Ovary (tissue), 9 donors: ENCODE data around the gene MAP3K2. TPM values are rescaled to one million over a fixed set of nuclear protein-coding genes. Genes with fewer than 3 reads are reported as not detected.

ENCODE experiments used
- DNase-seq, 5 donors: peaks; one replicate each; pipeline ENCODE4 v3.0.0-alpha.2; 2019 to 2020
- H3K27ac ChIP-seq, 2 donors: fragments of 200-600 bp; one replicate each; pipeline versions ENCODE4 v1.5.1 to v1.8.0; 2019 to 2022
- H3K27me3 ChIP-seq: fragments of 200-600 bp; one replicate; pipeline ENCODE4 v1.8.0; 2022
- H3K36me3 ChIP-seq: fragments of 200-600 bp; sonication (generic); one replicate; pipeline ENCODE4 v1.5.1; 2019
- H3K4me1 ChIP-seq: one replicate; pipeline ENCODE4 v1.8.1; 2013; ENCODE audit warnings: mild to moderate bottlenecking, moderate library complexity; ENCODE audit not compliant: insufficient read depth
- H3K4me3 ChIP-seq: fragments of 200-600 bp; sonication (generic); one replicate; pipeline ENCODE4 v1.5.1; 2017
- H3K9me3 ChIP-seq, 2 donors: fragments of 200-600 bp in 1 of 2; sonication (generic) in 1 of 2; one replicate each; pipeline versions ENCODE4 v1.5.1 to v1.8.1; 2013 to 2019; ENCODE audit warnings: mild to moderate bottlenecking in 1 of 2, moderate library complexity in 1 of 2
- CTCF ChIP-seq, 3 donors: fragments of 450-650 bp in 2 of 3; fragments of 200-600 bp in 1 of 3; IDR thresholded peaks; one replicate each; pipeline versions ENCODE4 v1.5.1 to v1.8.0; 2016 to 2022; ENCODE audit warnings: antibody characterized with exemption in 3 of 3, mild to moderate bottlenecking in 1 of 3
- EP300 ChIP-seq: sonication (generic); formaldehyde crosslinking; IDR thresholded peaks from one replicate; pipeline ENCODE4 v1.6.1; 2017; ENCODE audit warnings: antibody characterized with exemption
- POLR2A ChIP-seq: fragments of 450-650 bp; IDR thresholded peaks from one replicate; pipeline ENCODE4 v1.6.1; 2017; ENCODE audit warnings: antibody characterized with exemption, mild to moderate bottlenecking, moderate library complexity
- WGBS, 3 donors: extraction: QIAGEN DNeasy Blood & Tissue Kit in 1 of 3; methylation state at CpG; one replicate each; pipeline versions ENCODE4 v1.1.5 to v1.1.7; 2013 to 2017; 5-methylcytosine and 5-hydroxymethylcytosine counted together
- intact Hi-C, 4 donors: fragments of 100-400 bp; cut with DNase I; formaldehyde crosslinking; loops; one replicate each; pipeline versions ENCODE4 v1.11.0 to v1.15.1; 2022 to 2023
- polyA plus RNA-seq, 2 donors: library from polyadenylated mRNA; stranded (reverse); fragments of 200-250 nt in 1 of 2; fragments of 350-450 nt in 1 of 2; fragmentation: Illumina TruSeq in 1 of 2; extraction: RNeasy Lipid Tissue Mini Kit (QIAGEN cat#74804) in 1 of 2; gene quantifications; one replicate each; pipeline ENCODE4 v1.2.3, GENCODE V29; 2013 to 2014
- total RNA-seq, 7 donors: library from RNA; depleted of rRNA in 2 of 7; stranded (reverse); fragments of >200 nt in 2 of 7; fragmentation: NEBNext Ultra II Directional in 3 of 7; extraction: Animal tissue kit (Norgen Biotek cat#: 25700) in 3 of 7; gene quantifications; one replicate each; pipeline versions ENCODE4 v1.1.0 to v1.2.4, GENCODE V29; 2016 to 2023
- donor health status: DM: no; HTN: no; CAD: no; lungs with moderate emphysema.
- donor health status: DM: no; HTN: no; CAD: no.
- donor health status: Bipolar disorder and iron deficiency.
- donor health status: DM: yes; HTN: yes; CAD: no.
- donor health status: DM: no; HTN: no; CAD: no.
- donor health status: DM: yes; HTN: yes; CAD: no.

Gene MAP3K2
- total and polyA plus RNA-seq, 9 donors: 7.2 to 78.4 (median 55.8) TPM

DNA sequence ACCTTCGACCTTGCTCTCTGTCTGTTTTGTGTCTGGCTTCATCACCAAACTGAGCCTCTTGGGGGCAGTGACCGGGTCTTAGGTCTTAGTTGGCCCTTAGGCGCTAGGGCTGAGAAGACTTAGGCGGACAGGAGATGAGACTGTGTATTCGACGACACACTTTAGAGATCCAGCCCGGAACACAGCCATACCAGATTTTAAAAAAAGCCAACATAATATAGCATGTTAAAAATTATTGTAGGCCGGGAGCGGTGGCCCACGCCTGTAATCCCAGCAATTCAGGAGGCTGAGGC, 21.0 kb upstream of the MAP3K2 start:
- 86 to 89% (median 86%) methylated on average over 10 of the region's 10 CpGs for WGBS, 3 donors
- Histone ChIP-seq H3K36me3 (no peaks in the 10 kb centered on the region), H3K27ac (peak overlapping the region; percentile 88 to 99), H3K4me3 (no peak overlapping the region), H3K4me1 (peaks cover 2% of the 10 kb centered on the region), H3K27me3 (no peaks in the 10 kb centered on the region), H3K9me3 (no peaks in the 10 kb centered on the region)
- TF ChIP-seq EP300 (no peak), POLR2A (no peak), CTCF (IDR thresholded peaks at IDR 0.05) (no peak)
- no peak for DNase-seq
- intact Hi-C loops: no loop called here

DNA sequence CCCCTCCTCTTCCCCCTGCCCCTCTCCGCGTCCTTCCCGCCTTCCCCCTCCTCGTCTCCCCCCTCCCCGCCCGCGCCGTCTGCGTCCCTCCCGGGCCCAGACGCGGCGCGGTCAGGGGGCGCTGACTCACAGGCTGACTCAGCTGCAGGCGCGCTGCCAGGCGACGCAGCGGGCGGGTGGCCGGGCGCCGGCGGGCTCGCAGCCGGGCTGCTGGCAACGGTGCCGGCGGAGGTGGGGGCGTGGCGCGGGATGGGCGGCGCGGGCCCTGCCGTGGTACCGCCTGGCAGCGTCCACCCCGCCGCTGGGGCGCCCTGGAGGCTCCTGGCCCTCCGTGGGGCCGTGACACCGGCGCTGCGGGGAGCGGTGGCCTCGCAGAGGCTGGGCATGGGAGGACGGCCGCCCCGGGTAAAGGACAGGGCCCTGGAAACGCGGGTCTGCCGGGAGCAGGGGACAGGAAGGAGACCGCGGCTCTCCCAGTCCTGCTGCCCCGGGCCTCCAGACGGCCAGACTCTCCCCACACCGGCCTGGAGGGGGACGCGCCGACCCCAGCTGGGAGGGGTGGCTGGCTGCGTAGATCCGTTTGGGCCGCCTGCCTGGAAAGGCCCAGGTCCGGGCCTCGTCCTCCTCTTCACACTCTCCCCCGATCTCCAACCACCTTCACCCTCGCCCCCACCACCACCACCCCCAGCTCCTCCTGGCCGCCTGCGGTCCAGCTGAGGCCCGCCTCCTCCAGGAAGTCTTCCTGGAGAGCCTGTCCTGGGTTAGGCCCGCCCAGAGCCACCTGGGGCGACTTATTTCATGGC, 20.4 kb upstream of the MAP3K2 start:
- TF ChIP-seq POLR2A (no peak), EP300 (no peak), CTCF (IDR thresholded peaks at IDR 0.05) (peak in 1 of 3 donors; percentile 32)
- DNase-seq: peak; percentile 91 to 97 (median 96)
- H3K9me3 ChIP-seq: no peaks in the 10 kb centered on the region
- peak overlapping the region; percentile 55 for H3K4me3 ChIP-seq
- H3K27me3 ChIP-seq: no peaks in the 10 kb centered on the region
- H3K4me1 ChIP-seq: peaks cover 2% of the 10 kb centered on the region
- H3K27ac ChIP-seq: peak overlapping the region; percentile 88 to 99
- H3K36me3 ChIP-seq: no peaks in the 10 kb centered on the region
- WGBS, 3 donors: 4 to 9% (median 8%) methylated on average over 34 to 75 of the region's 75 CpGs
- intact Hi-C loops: no loop called here

- no peak for TF ChIP-seq CTCF (IDR thresholded peaks at IDR 0.05)
- no peak for TF ChIP-seq EP300
- no peak for TF ChIP-seq POLR2A
- H3K27ac ChIP-seq: peak overlapping the region; percentile 62 to 88
- H3K9me3 ChIP-seq: no peaks in the 10 kb centered on the region
- no peak for DNase-seq
- no peaks in the 10 kb centered on the region for H3K27me3 ChIP-seq
- H3K4me1 ChIP-seq: peaks cover 2% of the 10 kb centered on the region
- H3K4me3 ChIP-seq: peak overlapping the region; percentile 25
- 0 to 7% (median 4%) methylated on average over 6 of the region's 6 CpGs for whole genome bisulfite sequencing, 3 donors
- H3K36me3 ChIP-seq: no peaks in the 10 kb centered on the region
- intact Hi-C loops: no loop called here
Observed at GRCh38 chr2:127407661-127408003, 19.9 kb upstream of the MAP3K2 start.

- intact Hi-C loops: no loop called here
- 91 to 95% (median 93%) methylated on average over 9 of the region's 9 CpGs for WGBS, 3 donors
- H3K9me3 ChIP-seq: no peaks in the 10 kb centered on the region
- no peak overlapping the region for H3K4me3 ChIP-seq
- H3K27ac ChIP-seq: no peak overlapping the region
- no peaks in the 10 kb centered on the region for H3K36me3 ChIP-seq
- no peaks in the 10 kb centered on the region for H3K27me3 ChIP-seq
- H3K4me1 ChIP-seq: peaks cover 2% of the 10 kb centered on the region
- TF ChIP-seq CTCF (IDR thresholded peaks at IDR 0.05): no peak
- no peak for TF ChIP-seq POLR2A
- no peak for TF ChIP-seq EP300
- DNase-seq: no peak
Observed at GRCh38 chr2:127407091-127407490, 19.3 kb upstream of the MAP3K2 start.
